GM12864 (cell line): ENCODE data around the gene FAM53A.

ENCODE experiments used
- DNase-seq: peaks from one replicate; pipeline ENCODE4 v3.0.0-alpha.2; 2011; ENCODE audit warnings: low read depth
- H3K4me3 ChIP-seq: 2 replicates; pipeline ENCODE4 v1.5.1; 2011; ENCODE audit warnings: mild to moderate bottlenecking, low read depth, low read length, control low read depth
- CTCF ChIP-seq: IDR thresholded peaks from 2 replicates; pipeline ENCODE4 v1.5.1; 2011; ENCODE audit warnings: low read depth, mild to moderate bottlenecking, moderate library complexity, low read length, control low read depth, inconsistent platforms; ENCODE audit errors: missing control alignments

FAM53A gene

GRCh38 chr4:1602655-1603412 is 81.3 kb downstream of the FAM53A start:
- TF ChIP-seq CTCF: no peak
- no peak overlapping the region for H3K4me3 ChIP-seq
- DNase-seq: no peak

GRCh38 chr4:1601852-1602654 is 82.1 kb downstream of the FAM53A start:
- no peak overlapping the region for H3K4me3 ChIP-seq
- no peak for TF ChIP-seq CTCF
- DNase-seq: no peak

- H3K4me3 ChIP-seq: no peak overlapping the region
- no peak for TF ChIP-seq CTCF
- no peak for DNase-seq
These were observed 82.6 kb downstream of the FAM53A start for GRCh38 chr4:1601533-1601835.

- no peak overlapping the region for H3K4me3 ChIP-seq
- no peak for DNase-seq
- TF ChIP-seq CTCF: no peak
These were observed 83.1 kb downstream of the FAM53A start for GRCh38 chr4:1600811-1601532.

- no peak overlapping the region for H3K4me3 ChIP-seq
- no peak for DNase-seq
- no peak for TF ChIP-seq CTCF
These were observed 83.8 kb downstream of the FAM53A start for GRCh38 chr4:1600211-1600780.

- H3K4me3 ChIP-seq: no peak overlapping the region
- no peak for TF ChIP-seq CTCF
- DNase-seq: no peak
These were observed 84.5 kb downstream of the FAM53A start for GRCh38 chr4:1599491-1600210.
